Astrocyte (in vitro differentiated cells and primary cell): ENCODE results near the gene ARRB1. TPM values are rescaled to one million over a fixed set of nuclear protein-coding genes. Genes with fewer than 3 reads are reported as not detected.
"Not testable (repeated sequence)": the region's sequence is repeated elsewhere in the genome, so short reads cannot be mapped to it uniquely, and the experiment has no call there.

Experiments used
- DNase-seq: peaks from one replicate; pipeline ENCODE4 v3.0.0-alpha.2; 2010; ENCODE audit warnings: low read depth
- FAIRE-seq: peaks from 2 replicates; lab custom pipeline; 2011; peaks lifted over from hg19 to GRCh38; lab: Jason Lieb, UNC
- H2AFZ ChIP-seq: 2 replicates; pipeline ENCODE4 v1.6.0; 2012; ENCODE audit warnings: low read depth, low read length, inconsistent platforms
- H3K27ac ChIP-seq: 2 replicates; pipeline ENCODE4 v1.5.1; 2011; ENCODE audit warnings: low read depth, low read length, inconsistent platforms
- H3K27me3 ChIP-seq: 2 replicates; pipeline ENCODE4 v1.6.0; 2011; ENCODE audit warnings: low read length, inconsistent platforms; ENCODE audit not compliant: insufficient read depth
- H3K36me3 ChIP-seq: 2 replicates; pipeline ENCODE4 v1.5.1; 2011; ENCODE audit warnings: low read length, inconsistent platforms; ENCODE audit not compliant: insufficient read depth
- H3K4me1 ChIP-seq: 2 replicates; pipeline ENCODE4 v1.5.1; 2011; ENCODE audit warnings: low read length, inconsistent platforms; ENCODE audit not compliant: insufficient read depth
- H3K4me2 ChIP-seq: 2 replicates; pipeline ENCODE4 v1.6.0; 2012; ENCODE audit warnings: low read length, inconsistent platforms
- H3K4me3 ChIP-seq: 2 replicates; pipeline ENCODE4 v1.5.1; 2011; ENCODE audit warnings: low read depth, mild to moderate bottlenecking, low read length, inconsistent platforms; ENCODE audit not compliant: insufficient read depth
- H3K79me2 ChIP-seq: 2 replicates; pipeline ENCODE4 v1.6.0; 2012; ENCODE audit warnings: mild to moderate bottlenecking, low read length, inconsistent platforms; ENCODE audit not compliant: insufficient read depth
- H3K9ac ChIP-seq: 2 replicates; pipeline ENCODE4 v1.6.0; 2012; ENCODE audit warnings: mild to moderate bottlenecking, low read length, inconsistent platforms
- H3K9me3 ChIP-seq: 2 replicates; pipeline ENCODE4 v1.5.1; 2012; ENCODE audit warnings: low read depth, mild to moderate bottlenecking, low read length, inconsistent platforms; ENCODE audit not compliant: insufficient read depth
- H4K20me1 ChIP-seq: 2 replicates; pipeline ENCODE4 v1.6.0; 2012; ENCODE audit warnings: low read length, inconsistent platforms; ENCODE audit not compliant: insufficient read depth
- H3K27ac Mint-ChIP-seq: one replicate; pipeline ENCODE4 v1.8.0; 2021; ENCODE audit warnings: mild to moderate bottlenecking, mixed read lengths; ENCODE audit not compliant: unreplicated experiment
- H3K27me3 Mint-ChIP-seq: one replicate; pipeline ENCODE4 v1.8.0; 2021; ENCODE audit warnings: low read depth, mixed read lengths; ENCODE audit not compliant: unreplicated experiment
- H3K36me3 Mint-ChIP-seq: one replicate; pipeline ENCODE4 v1.8.0; 2021; ENCODE audit warnings: low read depth, mixed read lengths; ENCODE audit not compliant: unreplicated experiment
- H3K4me1 Mint-ChIP-seq: one replicate; pipeline ENCODE4 v1.8.0; 2021; ENCODE audit warnings: low read depth, mixed read lengths; ENCODE audit not compliant: unreplicated experiment
- H3K4me3 Mint-ChIP-seq: one replicate; pipeline ENCODE4 v1.8.0; 2021; ENCODE audit warnings: mild to moderate bottlenecking, moderate library complexity, mixed read lengths; ENCODE audit not compliant: unreplicated experiment
- H3K9me3 Mint-ChIP-seq: one replicate; pipeline ENCODE4 v1.8.0; 2021; ENCODE audit warnings: mild to moderate bottlenecking, mixed read lengths; ENCODE audit not compliant: unreplicated experiment
- EZH2 ChIP-seq: IDR thresholded peaks from 2 replicates; pipeline ENCODE4 v1.6.1; 2012; ENCODE audit warnings: mild to moderate bottlenecking, low read length, inconsistent platforms; ENCODE audit not compliant: insufficient read depth
- total RNA-seq: library from RNA; stranded (reverse); gene quantifications from 2 replicates; pipeline ENCODE4 v1.2.1, GENCODE V29; 2021
- TF ChIP-seq, protein P1 (sequence below): IDR thresholded peaks from 2 replicates; pipeline ENCODE4 v1.5.1; 2011; ENCODE audit warnings: low read depth, mild to moderate bottlenecking, inconsistent platforms, low read length, moderate library complexity; ENCODE audit not compliant: insufficient read depth

Gene ARRB1
- total RNA-seq, 1 donor from 2014 or later: 28.5 TPM

DNA sequence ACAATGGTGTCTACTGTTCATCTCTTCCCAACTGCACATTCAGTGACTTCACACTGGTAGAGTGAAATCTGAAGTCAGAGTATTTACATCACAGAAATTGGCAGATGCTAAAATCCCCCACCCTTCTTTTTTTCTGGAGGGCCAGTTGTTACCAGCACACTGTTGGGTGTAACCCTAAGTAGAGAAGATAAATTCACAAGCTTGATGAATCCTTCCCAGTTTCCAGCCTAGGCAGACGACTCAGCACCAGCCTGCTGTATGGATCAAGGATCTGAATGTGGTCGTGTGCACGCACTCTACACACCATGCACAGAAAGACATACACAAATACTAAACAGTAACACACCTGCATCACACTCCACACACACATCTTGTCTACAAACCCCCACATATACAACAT lies 46.0 kb downstream of the ARRB1 start:
- Mint-ChIP-seq H3K4me1 (no peaks in the 10 kb centered on the region), H3K9me3 (no peaks in the 10 kb centered on the region), H3K27me3 (peaks cover 3% of the 10 kb centered on the region), H3K27ac (no peak overlapping the region), H3K36me3 (peaks cover 1% of the 10 kb centered on the region), H3K4me3 (no peak overlapping the region)
- DNase-seq (no peak), FAIRE-seq (no peak)
- Histone ChIP-seq H3K4me1 (no peaks in the 10 kb centered on the region), H3K36me3 (no peaks in the 10 kb centered on the region), H3K9me3 (no peaks in the 10 kb centered on the region), H3K9ac (no peak overlapping the region), H3K4me2 (no peak overlapping the region), H2AFZ (no peak overlapping the region), H3K4me3 (no peak overlapping the region), H3K27ac (no peak overlapping the region), H4K20me1 (peaks cover 9% of the 10 kb centered on the region), H3K27me3 (peaks cover 2% of the 10 kb centered on the region), H3K79me2 (no peaks in the 10 kb centered on the region)
- TF ChIP-seq, protein P1, sequence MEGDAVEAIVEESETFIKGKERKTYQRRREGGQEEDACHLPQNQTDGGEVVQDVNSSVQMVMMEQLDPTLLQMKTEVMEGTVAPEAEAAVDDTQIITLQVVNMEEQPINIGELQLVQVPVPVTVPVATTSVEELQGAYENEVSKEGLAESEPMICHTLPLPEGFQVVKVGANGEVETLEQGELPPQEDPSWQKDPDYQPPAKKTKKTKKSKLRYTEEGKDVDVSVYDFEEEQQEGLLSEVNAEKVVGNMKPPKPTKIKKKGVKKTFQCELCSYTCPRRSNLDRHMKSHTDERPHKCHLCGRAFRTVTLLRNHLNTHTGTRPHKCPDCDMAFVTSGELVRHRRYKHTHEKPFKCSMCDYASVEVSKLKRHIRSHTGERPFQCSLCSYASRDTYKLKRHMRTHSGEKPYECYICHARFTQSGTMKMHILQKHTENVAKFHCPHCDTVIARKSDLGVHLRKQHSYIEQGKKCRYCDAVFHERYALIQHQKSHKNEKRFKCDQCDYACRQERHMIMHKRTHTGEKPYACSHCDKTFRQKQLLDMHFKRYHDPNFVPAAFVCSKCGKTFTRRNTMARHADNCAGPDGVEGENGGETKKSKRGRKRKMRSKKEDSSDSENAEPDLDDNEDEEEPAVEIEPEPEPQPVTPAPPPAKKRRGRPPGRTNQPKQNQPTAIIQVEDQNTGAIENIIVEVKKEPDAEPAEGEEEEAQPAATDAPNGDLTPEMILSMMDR: no peak
- no peak for TF ChIP-seq EZH2

DNA sequence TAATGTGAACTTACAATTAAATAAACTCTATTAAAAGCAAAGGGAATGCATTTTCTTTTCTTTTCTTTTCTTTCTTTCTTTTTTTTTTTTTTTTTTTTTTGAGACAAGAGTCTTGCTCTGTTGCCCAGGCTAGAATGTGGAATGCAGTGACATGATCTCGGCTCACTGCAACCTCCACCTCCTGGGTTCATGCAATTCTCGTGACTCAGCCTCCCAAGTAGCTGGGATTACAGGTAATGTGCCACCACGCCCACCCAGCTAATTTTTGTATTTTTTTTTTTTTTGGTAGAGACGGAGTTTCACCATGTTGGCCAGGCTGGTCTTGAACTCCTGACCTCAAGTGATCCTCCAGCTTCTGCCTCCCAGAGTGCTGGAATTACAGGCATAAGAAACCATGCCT lies 46.5 kb downstream of the ARRB1 start:
- H3K4me1 Mint-ChIP-seq, DNase-seq, H3K4me2 ChIP-seq, H3K36me3 ChIP-seq, H3K4me3 ChIP-seq, H3K9me3 ChIP-seq, H3K27me3 ChIP-seq, H3K27ac ChIP-seq, H3K27ac Mint-ChIP-seq, H3K79me2 ChIP-seq, H3K4me3 Mint-ChIP-seq, H2AFZ ChIP-seq, FAIRE-seq, H3K9me3 Mint-ChIP-seq, H4K20me1 ChIP-seq, H3K36me3 Mint-ChIP-seq, H3K27me3 Mint-ChIP-seq, H3K4me1 ChIP-seq, H3K9ac ChIP-seq: not testable (repeated sequence)

DNA sequence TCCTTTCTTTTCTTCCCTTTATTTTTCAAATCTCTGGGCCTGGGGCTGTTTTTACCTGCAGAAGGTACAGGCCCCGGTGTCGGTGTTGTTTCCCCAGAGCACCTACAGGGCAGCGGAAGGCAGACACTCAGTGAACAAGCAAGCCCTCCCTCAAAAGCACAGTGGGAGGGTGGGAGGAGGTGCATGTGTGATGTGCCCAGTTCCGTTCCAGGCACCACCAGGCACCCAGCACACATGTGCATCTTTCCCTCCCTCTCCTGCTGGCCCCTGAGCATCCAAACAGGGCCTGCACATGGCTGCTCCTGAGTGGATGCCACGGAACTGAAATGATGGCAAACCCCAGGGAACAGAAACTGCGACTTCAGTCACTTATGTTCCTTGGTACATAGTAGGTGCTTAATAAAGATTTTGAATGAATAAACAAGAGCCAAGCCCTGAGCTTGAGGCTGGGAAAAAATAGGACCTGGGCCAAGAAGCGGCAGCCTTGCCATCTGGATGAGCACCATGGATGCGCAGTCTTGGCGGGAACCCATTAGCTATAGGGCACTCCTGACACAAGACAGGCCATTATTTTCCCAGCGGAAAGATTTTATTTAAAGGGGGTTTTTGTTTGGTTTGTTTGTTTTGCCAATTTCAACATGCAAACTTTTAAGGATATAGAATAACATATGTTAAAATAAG lies 47.8 kb downstream of the ARRB1 start:
- no peaks in the 10 kb centered on the region for H3K36me3 ChIP-seq
- TF ChIP-seq EZH2: no peak
- TF ChIP-seq, protein P1: no peak
- H3K4me1 ChIP-seq: no peaks in the 10 kb centered on the region
- no peaks in the 10 kb centered on the region for H3K9me3 ChIP-seq
- FAIRE-seq (no peak), DNase-seq (no peak)
- H3K27ac ChIP-seq: no peak overlapping the region
- no peak overlapping the region for H3K9ac ChIP-seq
- Mint-ChIP-seq H3K9me3 (no peaks in the 10 kb centered on the region), H3K27ac (no peak overlapping the region), H3K36me3 (no peaks in the 10 kb centered on the region), H3K27me3 (peaks cover 3% of the 10 kb centered on the region), H3K4me1 (no peaks in the 10 kb centered on the region), H3K4me3 (no peak overlapping the region)
- peaks cover 9% of the 10 kb centered on the region for H4K20me1 ChIP-seq
- H3K4me2 ChIP-seq: no peak overlapping the region
- no peak overlapping the region for H2AFZ ChIP-seq
- H3K27me3 ChIP-seq: peaks cover 2% of the 10 kb centered on the region
- H3K4me3 ChIP-seq: no peak overlapping the region
- H3K79me2 ChIP-seq: no peaks in the 10 kb centered on the region
